Measurements from ENCODE around the gene FBLN5. TPM values are rescaled to one million over a fixed set of nuclear protein-coding genes. Genes with fewer than 3 reads are reported as not detected.

The FBLN5 gene
- total RNA-seq, 1 experiment from 2014 or later: 1.0 TPM

GRCh38 chr14:91860238-91860637, 87.3 kb downstream of the FBLN5 start:
- no peak for TF ChIP-seq CTCF (conservative IDR thresholded peaks at IDR 0.05)
- H3K79me2 ChIP-seq (ENCODE audit: insufficient read depth, low read length): no peaks in the 10 kb centered on the region
- Mint-ChIP-seq H3K4me1 (peaks cover 21 to 27% of the 10 kb centered on the region in 2 experiments), H3K27ac (no peak overlapping the region), H3K36me3 (ENCODE audit: insufficient read depth in 1 of 3, low read depth in 3 of 3) (no peaks in the 10 kb centered on the region), H3K4me3 (no peak overlapping the region), H3K27me3 (ENCODE audit: low read depth) (peaks cover 8% of the 10 kb centered on the region), H3K9me3 (no peaks in the 10 kb centered on the region)
- H3K14ac ChIP-seq (ENCODE audit: insufficient read depth, low read length): no peak overlapping the region
- no peak overlapping the region for H3K9ac ChIP-seq (ENCODE audit: extremely low read depth, insufficient read length, low read length)
- no peak overlapping the region for H3T11ph ChIP-seq (ENCODE audit: low read length)
- no peak overlapping the region for H4K91ac ChIP-seq (ENCODE audit: insufficient read length, low read depth, low read length)
- DNase-seq: no peak
- no peak overlapping the region for H3K4ac ChIP-seq (ENCODE audit: low read depth, low read length)
- no peak overlapping the region for H4K8ac ChIP-seq (replicated peaks; ENCODE audit: insufficient read length, low read depth, low read length)
- no peaks in the 10 kb centered on the region for H3K9me3 ChIP-seq (ENCODE audit: control insufficient read depth, low read depth, low read length)
- H4K20me1 ChIP-seq (ENCODE audit: control insufficient read depth, insufficient read depth, insufficient read length): no peaks in the 10 kb centered on the region
- H2AFZ ChIP-seq (ENCODE audit: low read length): no peak overlapping the region
- H3K4me1 ChIP-seq (ENCODE audit: insufficient read depth, low read length): peaks cover 3% of the 10 kb centered on the region; the same call in 1 of the 2 replicates
- H3K79me1 ChIP-seq (ENCODE audit: insufficient read depth, low read depth, low read length, poor library complexity, severe bottlenecking): no peaks in the 10 kb centered on the region
- H2BK12ac ChIP-seq (ENCODE audit: insufficient read length, low read depth, low read length): no peak overlapping the region
- no peak overlapping the region for H3K18ac ChIP-seq (ENCODE audit: insufficient read length, low read depth, low read length)
- H3K23ac ChIP-seq (ENCODE audit: insufficient read length, low read depth, low read length): no peak overlapping the region
- no peak overlapping the region for H3K27ac ChIP-seq (ENCODE audit: insufficient read length, low read depth, low read length)
- no peak overlapping the region for H2BK15ac ChIP-seq (ENCODE audit: low read depth, low read length)
- no peak overlapping the region for H2BK5ac ChIP-seq (ENCODE audit: insufficient read length, low read length)
- H2BK20ac ChIP-seq (ENCODE audit: low read depth, low read length, poor library complexity, severe bottlenecking): no peak overlapping the region
- no peaks in the 10 kb centered on the region for H3K23me2 ChIP-seq (ENCODE audit: insufficient read length, low read depth, low read length, poor library complexity, severe bottlenecking)
- H2BK120ac ChIP-seq (ENCODE audit: low read depth, low read length, poor library complexity, severe bottlenecking): no peak overlapping the region
- no peaks in the 10 kb centered on the region for H3K27me3 ChIP-seq (ENCODE audit: insufficient read depth, low read length)
- no peak overlapping the region for H2AK5ac ChIP-seq (ENCODE audit: insufficient read length, low read length)
- no peak overlapping the region for H3K56ac ChIP-seq (ENCODE audit: insufficient read length, low read depth, low read length)
- H3K4me2 ChIP-seq (ENCODE audit: insufficient read depth, insufficient read length, low read length): no peak overlapping the region
- H4K5ac ChIP-seq (ENCODE audit: insufficient read length, low read depth, low read length): no peak overlapping the region

Measured in H9 (cell line).